ENCODE data around the gene COPS6. TPM values are rescaled to one million over a fixed set of nuclear protein-coding genes. Genes with fewer than 3 reads are reported as not detected.

Gene COPS6
- total RNA-seq, 1 experiment from 2014 or later: 182 TPM

DNA sequence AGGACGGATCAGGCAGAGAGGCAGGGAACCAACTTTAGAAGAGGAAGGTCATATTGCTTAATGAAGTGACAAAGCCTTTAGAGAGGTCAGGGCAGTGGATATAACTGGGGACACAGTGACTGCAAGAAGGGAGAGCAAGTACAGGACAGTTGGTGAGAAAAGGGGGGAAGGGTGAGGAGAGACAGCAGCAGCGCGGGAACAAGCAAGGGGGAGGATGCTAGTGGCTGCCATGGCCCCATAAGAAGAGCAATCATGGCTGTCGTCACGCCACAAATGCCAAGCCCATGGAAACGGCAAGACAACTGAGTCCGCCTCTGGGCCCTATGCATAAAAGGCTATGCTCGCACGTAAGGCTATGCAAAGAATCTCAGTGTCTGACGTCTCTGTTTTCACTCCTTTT is 16.3 kb upstream of the COPS6 start:
- in situ Hi-C loops (cut with HindIII; ENCODE audit: low pct_unique_long_range_greater_than_20kb, low sequenced_read_pairs): no loop called here
- Histone ChIP-seq H3K4me1 (ENCODE audit: control insufficient read depth, insufficient read depth, low read length) (no peaks in the 10 kb centered on the region), H3K9me3 (ENCODE audit: control insufficient read depth, insufficient read depth, low read depth, low read length) (peaks cover 64% of the 10 kb centered on the region), H3K36me3 (ENCODE audit: control insufficient read depth, insufficient read depth, low read length) (peaks cover 19% of the 10 kb centered on the region), H3K27me3 (ENCODE audit: control insufficient read depth, insufficient read depth, low read length) (no peaks in the 10 kb centered on the region), H3K27ac (ENCODE audit: low read length) (no peak overlapping the region), H3K4me3 (ENCODE audit: low read depth in 2 of 2, low read length in 2 of 2) (no peak overlapping the region)
- BruUV-seq (replicated peaks): no TSS peak
- DNase-seq (ENCODE audit: low read depth, low spot score): no peak
- no peak for TF ChIP-seq POLR2AphosphoS5 (IDR thresholded peaks at IDR 0.05; ENCODE audit: low read depth, low read length)
- ChIA-PET POLR2A (no interaction called here), CTCF (no interaction called here)
- intact Hi-C loops (cut with micrococcal nuclease; ENCODE audit: unreplicated experiment): no loop called here
- no peak for ATAC-seq

DNA sequence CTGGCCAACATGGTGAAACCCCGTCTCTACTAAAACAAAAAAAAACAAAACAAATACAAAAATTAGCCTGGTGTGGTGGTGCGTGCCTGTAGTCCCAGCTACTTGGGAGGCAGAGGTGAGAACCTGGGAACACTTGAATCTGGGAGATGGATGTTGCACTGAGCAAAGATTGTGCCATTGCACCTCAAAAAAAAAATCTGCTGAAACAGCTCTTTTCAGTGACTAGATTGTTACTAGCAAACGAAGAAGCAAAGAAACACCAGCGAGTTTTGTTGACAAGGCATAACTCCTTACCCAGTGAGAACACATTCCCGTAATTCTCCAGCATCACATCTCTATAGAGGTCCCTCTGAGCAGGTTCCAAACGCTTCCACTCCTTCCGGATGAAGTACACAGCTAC is 13.9 kb upstream of the COPS6 start:
- Histone ChIP-seq H3K4me3 (ENCODE audit: low read depth in 2 of 2, low read length in 2 of 2) (no peak overlapping the region), H3K27me3 (ENCODE audit: control insufficient read depth, insufficient read depth, low read length) (no peaks in the 10 kb centered on the region), H3K9me3 (ENCODE audit: control insufficient read depth, insufficient read depth, low read depth, low read length) (peaks cover 60% of the 10 kb centered on the region), H3K4me1 (ENCODE audit: control insufficient read depth, insufficient read depth, low read length) (no peaks in the 10 kb centered on the region), H3K36me3 (ENCODE audit: control insufficient read depth, insufficient read depth, low read length) (peaks cover 19% of the 10 kb centered on the region), H3K27ac (ENCODE audit: low read length) (no peak overlapping the region)
- no TSS peak for BruUV-seq (replicated peaks)
- ChIA-PET POLR2A (no interaction called here), CTCF (no interaction called here)
- TF ChIP-seq POLR2AphosphoS5 (IDR thresholded peaks at IDR 0.05; ENCODE audit: low read depth, low read length) (no peak), SIN3A (IDR thresholded peaks at IDR 0.05; ENCODE audit: borderline replicate concordance, insufficient read depth, low read depth, low read length) (no peak), TCF7L2 (IDR thresholded peaks at IDR 0.05; ENCODE audit: low read depth, low read length) (no peak)
- TF ChIP-seq, protein P1, sequence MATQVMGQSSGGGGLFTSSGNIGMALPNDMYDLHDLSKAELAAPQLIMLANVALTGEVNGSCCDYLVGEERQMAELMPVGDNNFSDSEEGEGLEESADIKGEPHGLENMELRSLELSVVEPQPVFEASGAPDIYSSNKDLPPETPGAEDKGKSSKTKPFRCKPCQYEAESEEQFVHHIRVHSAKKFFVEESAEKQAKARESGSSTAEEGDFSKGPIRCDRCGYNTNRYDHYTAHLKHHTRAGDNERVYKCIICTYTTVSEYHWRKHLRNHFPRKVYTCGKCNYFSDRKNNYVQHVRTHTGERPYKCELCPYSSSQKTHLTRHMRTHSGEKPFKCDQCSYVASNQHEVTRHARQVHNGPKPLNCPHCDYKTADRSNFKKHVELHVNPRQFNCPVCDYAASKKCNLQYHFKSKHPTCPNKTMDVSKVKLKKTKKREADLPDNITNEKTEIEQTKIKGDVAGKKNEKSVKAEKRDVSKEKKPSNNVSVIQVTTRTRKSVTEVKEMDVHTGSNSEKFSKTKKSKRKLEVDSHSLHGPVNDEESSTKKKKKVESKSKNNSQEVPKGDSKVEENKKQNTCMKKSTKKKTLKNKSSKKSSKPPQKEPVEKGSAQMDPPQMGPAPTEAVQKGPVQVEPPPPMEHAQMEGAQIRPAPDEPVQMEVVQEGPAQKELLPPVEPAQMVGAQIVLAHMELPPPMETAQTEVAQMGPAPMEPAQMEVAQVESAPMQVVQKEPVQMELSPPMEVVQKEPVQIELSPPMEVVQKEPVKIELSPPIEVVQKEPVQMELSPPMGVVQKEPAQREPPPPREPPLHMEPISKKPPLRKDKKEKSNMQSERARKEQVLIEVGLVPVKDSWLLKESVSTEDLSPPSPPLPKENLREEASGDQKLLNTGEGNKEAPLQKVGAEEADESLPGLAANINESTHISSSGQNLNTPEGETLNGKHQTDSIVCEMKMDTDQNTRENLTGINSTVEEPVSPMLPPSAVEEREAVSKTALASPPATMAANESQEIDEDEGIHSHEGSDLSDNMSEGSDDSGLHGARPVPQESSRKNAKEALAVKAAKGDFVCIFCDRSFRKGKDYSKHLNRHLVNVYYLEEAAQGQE (IDR thresholded peaks at IDR 0.05; ENCODE audit: insufficient read depth in 1 of 2, low read depth in 2 of 2, low read length in 1 of 2): no peak
- TF ChIP-seq, protein P2, sequence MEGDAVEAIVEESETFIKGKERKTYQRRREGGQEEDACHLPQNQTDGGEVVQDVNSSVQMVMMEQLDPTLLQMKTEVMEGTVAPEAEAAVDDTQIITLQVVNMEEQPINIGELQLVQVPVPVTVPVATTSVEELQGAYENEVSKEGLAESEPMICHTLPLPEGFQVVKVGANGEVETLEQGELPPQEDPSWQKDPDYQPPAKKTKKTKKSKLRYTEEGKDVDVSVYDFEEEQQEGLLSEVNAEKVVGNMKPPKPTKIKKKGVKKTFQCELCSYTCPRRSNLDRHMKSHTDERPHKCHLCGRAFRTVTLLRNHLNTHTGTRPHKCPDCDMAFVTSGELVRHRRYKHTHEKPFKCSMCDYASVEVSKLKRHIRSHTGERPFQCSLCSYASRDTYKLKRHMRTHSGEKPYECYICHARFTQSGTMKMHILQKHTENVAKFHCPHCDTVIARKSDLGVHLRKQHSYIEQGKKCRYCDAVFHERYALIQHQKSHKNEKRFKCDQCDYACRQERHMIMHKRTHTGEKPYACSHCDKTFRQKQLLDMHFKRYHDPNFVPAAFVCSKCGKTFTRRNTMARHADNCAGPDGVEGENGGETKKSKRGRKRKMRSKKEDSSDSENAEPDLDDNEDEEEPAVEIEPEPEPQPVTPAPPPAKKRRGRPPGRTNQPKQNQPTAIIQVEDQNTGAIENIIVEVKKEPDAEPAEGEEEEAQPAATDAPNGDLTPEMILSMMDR (IDR thresholded peaks at IDR 0.05): no peak
- in situ Hi-C loops (cut with HindIII; ENCODE audit: low pct_unique_long_range_greater_than_20kb, low sequenced_read_pairs) (no loop called here), intact Hi-C loops (cut with micrococcal nuclease; ENCODE audit: unreplicated experiment) (no loop called here)
- ATAC-seq: no peak
- DNase-seq (ENCODE audit: low read depth, low spot score): no peak

DNA sequence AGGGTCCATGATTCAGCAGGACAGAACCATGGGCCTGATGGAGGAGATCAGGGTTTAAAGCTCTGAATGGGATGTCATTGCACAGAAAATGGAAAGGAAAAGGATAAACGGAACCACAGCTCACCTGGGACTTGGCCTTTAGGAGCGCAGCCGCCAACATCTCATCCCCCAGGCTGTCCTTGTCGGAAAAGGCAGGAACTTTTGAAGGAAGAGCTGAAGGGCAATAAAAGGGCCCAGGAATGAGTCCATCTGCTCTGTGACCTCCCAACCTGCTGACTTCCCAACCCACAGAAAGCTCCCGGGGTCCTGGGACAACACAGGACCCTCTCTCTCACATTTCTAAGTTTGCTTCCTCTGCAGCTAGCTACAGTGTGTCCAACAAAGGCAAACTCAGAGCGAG is 13.4 kb upstream of the COPS6 start:
- BruUV-seq (replicated peaks): no TSS peak
- CTCF ChIA-PET: no interaction called here
- Histone ChIP-seq H3K36me3 (ENCODE audit: control insufficient read depth, insufficient read depth, low read length) (peaks cover 15% of the 10 kb centered on the region), H3K4me1 (ENCODE audit: control insufficient read depth, insufficient read depth, low read length) (no peaks in the 10 kb centered on the region), H3K27me3 (ENCODE audit: control insufficient read depth, insufficient read depth, low read length) (no peaks in the 10 kb centered on the region), H3K4me3 (ENCODE audit: low read depth in 2 of 2, low read length in 2 of 2) (no peak overlapping the region), H3K27ac (ENCODE audit: low read length) (no peak overlapping the region), H3K9me3 (ENCODE audit: control insufficient read depth, insufficient read depth, low read depth, low read length) (peaks cover 54% of the 10 kb centered on the region)
- in situ Hi-C loops (cut with HindIII; ENCODE audit: low pct_unique_long_range_greater_than_20kb, low sequenced_read_pairs): no loop called here
- DNase-seq (ENCODE audit: low read depth, low spot score): no peak
- intact Hi-C loops (cut with micrococcal nuclease; ENCODE audit: unreplicated experiment): no loop called here
- POLR2A ChIA-PET: no interaction called here
- TF ChIP-seq POLR2AphosphoS5 (IDR thresholded peaks at IDR 0.05; ENCODE audit: low read depth, low read length) (no peak), TCF7L2 (IDR thresholded peaks at IDR 0.05; ENCODE audit: low read depth, low read length) (no peak), SIN3A (IDR thresholded peaks at IDR 0.05; ENCODE audit: borderline replicate concordance, insufficient read depth, low read depth, low read length) (no peak)
- TF ChIP-seq, protein P1 (IDR thresholded peaks at IDR 0.05; ENCODE audit: insufficient read depth in 1 of 2, low read depth in 2 of 2, low read length in 1 of 2): no peak
- TF ChIP-seq, protein P2 (IDR thresholded peaks at IDR 0.05): no peak
- ATAC-seq: no peak
